K562 (cell line): ENCODE measurements around the gene BRAF.

Source experiments
- CBFB ChIP-seq: sonication (generic); formaldehyde crosslinking; IDR thresholded peaks from 2 replicates; pipeline ENCODE4 v1.4.0; 2020; ENCODE audit warnings: mild to moderate bottlenecking, missing genetic modification reagents
- ELF1 ChIP-seq: fragments of 200-800 bp; sonication (Bioruptor generic); IDR thresholded peaks from 2 replicates; pipeline ENCODE4 v1.6.1; 2016; ENCODE audit warnings: missing genetic modification characterization, missing compliant biosample characterization
- MCM5 ChIP-seq: fragments of 450-650 bp; IDR thresholded peaks from 2 replicates; pipeline ENCODE4 v1.6.1; 2016; ENCODE audit warnings: low read depth
- MYBL2 ChIP-seq, 2 experiments: fragments of 450-650 bp in 1 of 2; sonication (generic) in 1 of 2; formaldehyde crosslinking in 1 of 2; IDR thresholded peaks; 2 replicates each; pipeline versions ENCODE4 v1.6.1 to v1.8.1; 2017 to 2022; ENCODE audit warnings: borderline replicate concordance in 1 of 2, inconsistent platforms in 1 of 2, low read depth in 1 of 2, mild to moderate bottlenecking in 1 of 2, missing genetic modification reagents in 1 of 2, moderate library complexity in 1 of 2
- RAD21 ChIP-seq, 2 experiments: fragments of 250-450 bp in 1 of 2; fragments of 450-650 bp in 1 of 2; sonication (Bioruptor Pico) in 1 of 2; formaldehyde crosslinking in 1 of 2; IDR thresholded peaks in 1 of 2; conservative IDR thresholded peaks in 1 of 2; 2 replicates each; pipeline versions ENCODE4 v1.4.0 to v1.8.0; 2020 to 2022; ENCODE audit warnings: mild to moderate bottlenecking in 2 of 2, moderate library complexity in 1 of 2
- REST ChIP-seq, 2 experiments: fragments of 450-650 bp; formaldehyde crosslinking in 1 of 2; IDR thresholded peaks; 2 replicates each; pipeline versions ENCODE4 v1.4.0 to v1.6.1; 2014 to 2020; ENCODE audit warnings: mild to moderate bottlenecking in 2 of 2, borderline replicate concordance in 1 of 2, low read depth in 1 of 2
- TBP ChIP-seq: optimal IDR thresholded peaks from 2 replicates; pipeline ENCODE3; 2011; ENCODE audit warnings: low read depth, low read length, improper control_type of control experiment
- XRCC4 ChIP-seq: IDR thresholded peaks from one replicate; pipeline ENCODE4 v1.6.1; 2011; ENCODE audit not compliant: insufficient read depth, insufficient read length; ENCODE audit errors: extremely low read depth

GRCh38 chr7:140734096-140734495, 190.6 kb downstream of the BRAF start:
- TF ChIP-seq RAD21 (CRISPR knock-in tag; conservative IDR thresholded peaks at IDR 0.05 in 1 of 2, IDR thresholded peaks at IDR 0.05 in 1 of 2), result no peak
- TF ChIP-seq TBP, result no peak
- TF ChIP-seq MYBL2 (IDR thresholded peaks at IDR 0.05; ENCODE audit: low read depth), result no peak
- TF ChIP-seq MYBL2 (CRISPR knock-in tag; IDR thresholded peaks at IDR 0.05; ENCODE audit: borderline replicate concordance), result no peak
- no peak for TF ChIP-seq REST (IDR thresholded peaks at IDR 0.05; ENCODE audit: borderline replicate concordance)
- TF ChIP-seq REST (CRISPR knock-in tag; IDR thresholded peaks at IDR 0.05; ENCODE audit: low read depth), result no peak
- no peak for TF ChIP-seq ELF1 (tag)
- TF ChIP-seq CBFB (CRISPR knock-in tag), result no peak
- no peak for TF ChIP-seq MCM5
- no peak for TF ChIP-seq XRCC4
